ENCODE results near the gene PDGFB.

PDGFB gene

DNA sequence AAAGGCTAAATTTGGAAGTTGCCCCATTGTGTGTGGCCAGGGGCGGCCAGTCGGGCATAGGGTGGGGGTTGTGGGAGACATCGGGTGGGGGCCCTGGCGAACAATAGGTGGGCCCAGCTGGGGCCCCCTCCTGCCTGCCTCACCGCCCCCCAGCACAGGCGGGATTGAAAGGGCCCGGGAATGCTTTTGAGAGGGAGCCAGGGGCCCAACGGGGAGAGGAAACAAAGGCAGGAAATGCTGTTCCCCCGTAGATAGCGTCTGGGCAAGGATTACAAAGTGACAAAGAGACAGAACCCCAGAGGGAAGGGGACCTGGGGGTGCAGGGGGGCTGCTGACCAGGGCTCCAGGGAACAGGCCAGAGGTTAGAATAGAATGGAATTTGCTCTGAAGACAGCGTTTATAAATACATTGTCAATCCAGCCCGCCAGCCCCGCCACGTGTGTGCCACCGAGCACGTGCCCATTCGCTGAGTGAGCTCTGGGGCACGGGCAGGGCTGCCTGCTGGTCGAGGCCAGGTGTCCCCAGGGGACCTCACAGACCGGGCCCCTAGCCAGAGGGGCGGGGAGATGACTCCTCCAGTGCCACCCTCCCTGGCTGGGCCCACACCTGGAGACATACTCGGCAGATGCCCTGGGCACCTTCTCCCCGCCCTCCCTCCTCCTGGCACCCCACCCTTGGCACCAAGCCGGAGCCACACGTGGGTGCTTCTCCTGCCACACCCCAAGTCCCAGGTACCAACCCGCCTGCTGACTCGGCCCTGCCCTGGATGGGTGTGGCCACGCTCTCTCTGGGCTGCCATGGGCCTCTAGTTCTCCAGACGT is 9.7 kb downstream of the PDGFB start:
- POLR2A ChIA-PET: interaction anchor here (0.8 kb wide), 1 partner anchor 84 kb away, joined by 3 read pairs; the partner anchor contains the start of gene RPL3
- DNase-seq (ENCODE audit: extremely low spot score): no peak
- TF ChIP-seq, protein P1, sequence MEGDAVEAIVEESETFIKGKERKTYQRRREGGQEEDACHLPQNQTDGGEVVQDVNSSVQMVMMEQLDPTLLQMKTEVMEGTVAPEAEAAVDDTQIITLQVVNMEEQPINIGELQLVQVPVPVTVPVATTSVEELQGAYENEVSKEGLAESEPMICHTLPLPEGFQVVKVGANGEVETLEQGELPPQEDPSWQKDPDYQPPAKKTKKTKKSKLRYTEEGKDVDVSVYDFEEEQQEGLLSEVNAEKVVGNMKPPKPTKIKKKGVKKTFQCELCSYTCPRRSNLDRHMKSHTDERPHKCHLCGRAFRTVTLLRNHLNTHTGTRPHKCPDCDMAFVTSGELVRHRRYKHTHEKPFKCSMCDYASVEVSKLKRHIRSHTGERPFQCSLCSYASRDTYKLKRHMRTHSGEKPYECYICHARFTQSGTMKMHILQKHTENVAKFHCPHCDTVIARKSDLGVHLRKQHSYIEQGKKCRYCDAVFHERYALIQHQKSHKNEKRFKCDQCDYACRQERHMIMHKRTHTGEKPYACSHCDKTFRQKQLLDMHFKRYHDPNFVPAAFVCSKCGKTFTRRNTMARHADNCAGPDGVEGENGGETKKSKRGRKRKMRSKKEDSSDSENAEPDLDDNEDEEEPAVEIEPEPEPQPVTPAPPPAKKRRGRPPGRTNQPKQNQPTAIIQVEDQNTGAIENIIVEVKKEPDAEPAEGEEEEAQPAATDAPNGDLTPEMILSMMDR (IDR thresholded peaks at IDR 0.05; ENCODE audit: control extremely low read depth, extremely low read depth, low read depth, missing control alignments): no peak
- CTCF ChIA-PET: interaction anchor here (0.7 to 1.7 kb wide), 6 partner anchors 8 to 64 kb away, joined by 3 to 5 read pairs (median 4); no protein-coding TSS in a partner anchor

DNA sequence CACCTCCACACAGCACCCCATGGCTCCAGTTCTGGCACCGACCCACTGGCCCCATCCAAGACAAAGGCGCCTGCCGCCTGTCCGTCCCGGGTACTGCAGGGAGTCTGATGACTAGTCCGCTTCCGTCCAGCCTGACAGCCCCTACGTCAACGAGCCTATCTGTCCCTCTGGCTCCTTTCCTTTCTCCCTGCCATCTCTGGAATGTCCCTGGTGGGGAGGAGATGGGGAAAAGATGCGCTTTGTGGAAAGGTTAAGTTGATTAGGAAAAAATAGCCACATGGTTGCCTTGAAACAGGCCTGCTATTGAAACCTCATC is 10.4 kb downstream of the PDGFB start:
- CTCF ChIA-PET: no interaction called here
- POLR2A ChIA-PET: no interaction called here
- TF ChIP-seq, protein P1 (IDR thresholded peaks at IDR 0.05; ENCODE audit: control extremely low read depth, extremely low read depth, low read depth, missing control alignments): no peak
- no peak for DNase-seq (ENCODE audit: extremely low spot score)

DNA sequence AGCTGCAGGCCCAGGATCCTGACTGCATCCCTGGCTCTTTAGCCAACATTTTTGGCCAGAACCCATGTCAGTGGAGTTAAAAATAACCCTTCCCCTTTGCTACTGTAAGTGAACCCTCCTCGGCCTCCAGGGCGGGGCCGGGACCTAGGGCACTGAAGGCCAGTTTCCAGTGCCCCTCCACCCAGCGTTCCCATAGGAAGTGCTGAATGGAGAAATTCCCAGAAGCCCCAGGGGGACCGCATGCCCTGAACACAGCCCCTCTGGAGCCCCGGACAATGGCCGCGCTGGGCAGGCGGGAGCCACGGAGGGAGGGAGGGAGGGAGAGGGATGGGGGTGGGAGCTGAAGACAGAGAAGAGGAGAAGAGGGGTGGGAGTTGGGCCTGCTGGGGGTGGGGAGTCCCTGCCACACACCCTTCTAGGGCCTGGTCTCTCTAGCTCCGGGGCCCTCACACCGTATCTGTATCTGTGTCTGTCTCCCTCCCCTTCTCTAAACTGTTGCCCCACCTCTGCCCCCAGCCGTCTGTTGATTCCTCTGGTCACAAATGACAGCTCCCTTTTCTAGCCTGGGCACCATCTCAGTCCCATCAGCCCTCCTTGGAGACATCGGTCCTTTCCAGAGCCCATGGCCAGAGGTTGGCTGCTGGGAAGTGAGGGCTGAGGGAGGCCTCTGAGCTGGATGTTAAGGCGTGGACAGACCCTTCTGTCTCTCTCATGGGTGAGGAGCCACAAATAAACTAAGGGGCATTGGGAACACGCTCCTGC is 10.9 kb downstream of the PDGFB start:
- no peak for DNase-seq (ENCODE audit: extremely low spot score)
- ChIA-PET POLR2A (no interaction called here), CTCF (no interaction called here)
- TF ChIP-seq, protein P1 (IDR thresholded peaks at IDR 0.05; ENCODE audit: control extremely low read depth, extremely low read depth, low read depth, missing control alignments): no peak

DNA sequence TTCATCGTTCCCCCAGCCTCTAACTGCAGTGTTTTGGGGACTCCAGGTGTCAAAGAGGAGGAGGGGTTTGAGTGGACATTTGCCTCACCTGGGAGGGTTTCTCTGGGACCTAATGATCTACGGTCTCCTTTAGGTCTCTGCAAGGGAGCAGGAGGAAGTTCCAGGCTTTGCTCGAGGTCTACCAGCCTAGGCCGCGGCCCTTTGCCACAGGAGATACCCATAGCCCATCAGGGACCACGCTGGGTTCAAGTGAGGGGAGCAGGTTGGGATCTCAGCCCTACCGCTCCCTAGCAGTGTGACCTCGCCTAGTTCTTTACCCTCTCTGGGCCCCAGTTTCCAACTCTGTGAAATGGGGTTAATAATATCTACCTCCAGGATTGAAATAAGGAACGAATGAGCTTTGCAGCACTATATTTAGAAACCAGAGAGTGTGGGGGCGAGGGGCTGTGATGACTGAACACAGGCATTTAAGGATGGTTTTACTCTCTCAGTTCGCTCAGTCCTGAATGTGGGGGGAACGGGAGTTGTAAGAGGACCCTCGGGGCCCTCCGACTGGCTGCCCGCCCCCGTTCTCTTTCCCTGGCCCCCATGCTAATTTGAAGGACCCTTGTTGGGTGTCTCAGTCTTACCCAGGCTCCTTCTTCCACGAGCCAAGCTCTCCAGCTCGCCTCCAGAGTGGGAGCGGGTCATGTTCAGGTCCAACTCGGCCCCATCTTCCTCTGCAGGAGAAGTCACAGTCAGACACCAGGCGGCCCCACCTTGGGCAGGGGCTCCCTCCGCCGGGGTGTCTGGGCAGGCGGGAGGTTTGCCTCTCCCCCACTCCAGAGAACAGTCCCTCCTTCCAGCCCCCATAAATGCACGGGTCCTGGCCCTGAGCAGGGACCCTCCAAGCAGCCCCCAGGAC is 11.7 kb downstream of the PDGFB start:
- TF ChIP-seq, protein P1 (IDR thresholded peaks at IDR 0.05; ENCODE audit: control extremely low read depth, extremely low read depth, low read depth, missing control alignments): no peak
- ChIA-PET POLR2A (no interaction called here), CTCF (interaction anchor here (1.9 kb wide), 1 partner anchor 78 kb away, joined by 4 read pairs; no protein-coding TSS in a partner anchor)
- no peak for DNase-seq (ENCODE audit: extremely low spot score)

DNA sequence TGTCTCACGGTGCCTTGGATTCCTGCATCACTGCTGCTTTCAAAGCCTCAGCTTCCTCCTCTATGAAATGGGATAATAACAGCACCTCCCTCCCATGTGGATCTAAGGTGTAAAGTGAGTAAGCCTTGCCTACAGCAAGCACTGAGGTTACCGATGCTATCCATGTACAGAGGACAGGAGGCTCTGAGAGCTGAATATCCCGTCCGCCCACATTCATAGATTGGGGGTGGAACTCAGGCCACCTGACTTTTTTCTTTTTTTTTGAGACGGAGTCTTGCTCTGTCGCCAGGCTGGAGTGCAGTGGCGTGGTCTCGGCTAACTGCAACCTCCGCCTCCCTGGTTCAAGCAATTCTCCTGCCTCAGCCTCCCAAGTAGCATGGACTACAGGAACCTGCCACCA is 12.5 kb downstream of the PDGFB start:
- ChIA-PET POLR2A (no interaction called here), CTCF (interaction anchor here (1.0 to 1.9 kb wide), 2 partner anchors 17 to 79 kb away, joined by 3 to 4 read pairs; no protein-coding TSS in a partner anchor)
- no peak for DNase-seq (ENCODE audit: extremely low spot score)
- TF ChIP-seq, protein P1 (IDR thresholded peaks at IDR 0.05; ENCODE audit: control extremely low read depth, extremely low read depth, low read depth, missing control alignments): no peak
